Sigmoid colon (tissue), 7 donors: ENCODE measurements around the gene LIMS2. TPM values are rescaled to one million over a fixed set of nuclear protein-coding genes. Genes with fewer than 3 reads are reported as not detected.

Source experiments
- DNase-seq: peaks from one replicate; pipeline ENCODE4 v3.0.0-alpha.2; 2019
- H3K27ac ChIP-seq, 4 donors: fragments of 200-600 bp; sonication (generic); one replicate each; pipeline ENCODE4 v1.5.1; 2016 to 2019; ENCODE audit warnings: mild to moderate bottlenecking in 1 of 4
- H3K27me3 ChIP-seq, 3 donors: fragments of 200-600 bp; sonication (generic); one replicate each; pipeline ENCODE4 v1.5.1; 2019; ENCODE audit warnings: mild to moderate bottlenecking in 1 of 3
- H3K36me3 ChIP-seq, 4 donors: fragments of 200-600 bp; sonication (generic); one replicate each; pipeline ENCODE4 v1.5.1; 2016 to 2019
- H3K4me1 ChIP-seq, 4 donors: fragments of 200-600 bp; sonication (generic); one replicate each; pipeline ENCODE4 v1.5.1; 2017 to 2019
- H3K4me3 ChIP-seq, 4 donors: fragments of 200-600 bp; sonication (generic); one replicate each; pipeline ENCODE4 v1.5.1; 2017 to 2019; ENCODE audit warnings: mild to moderate bottlenecking in 2 of 4, moderate library complexity in 1 of 4
- H3K9me3 ChIP-seq, 4 donors: fragments of 200-600 bp in 3 of 4; sonication (generic) in 3 of 4; one replicate each; pipeline versions ENCODE4 v1.5.1 to v1.6.1; 2013 to 2019
- EP300 ChIP-seq, 4 donors: sonication (generic); formaldehyde crosslinking; IDR thresholded peaks; one replicate each; pipeline ENCODE4 v1.6.1; 2017; ENCODE audit warnings: antibody characterized with exemption in 4 of 4
- POLR2A ChIP-seq, 2 donors: fragments of 450-650 bp; IDR thresholded peaks; one replicate each; pipeline ENCODE4 v1.6.1; 2016; ENCODE audit warnings: antibody characterized with exemption in 2 of 2, mild to moderate bottlenecking in 2 of 2, moderate library complexity in 2 of 2
- POLR2AphosphoS5 ChIP-seq, 4 donors: sonication (generic); formaldehyde crosslinking; IDR thresholded peaks; one replicate each; pipeline ENCODE4 v1.6.1; 2017; ENCODE audit warnings: antibody characterized with exemption in 4 of 4
- WGBS, 2 donors: extraction: QIAGEN DNeasy Blood & Tissue Kit; methylation state at CpG; one replicate each; pipeline ENCODE4 v1.1.7; 2013; 5-methylcytosine and 5-hydroxymethylcytosine counted together
- intact Hi-C: fragments of 100-400 bp; cut with DNase I; formaldehyde crosslinking; loops from one replicate; pipeline ENCODE4 v1.15.1; 2023
- polyA plus RNA-seq, 3 donors: library from polyadenylated mRNA; stranded (reverse); fragments of 200-250 nt; gene quantifications; one replicate each; pipeline ENCODE4 v1.2.3, GENCODE V29; 2013
- total RNA-seq, 4 donors: library from RNA; depleted of rRNA; stranded (reverse); fragments of >200 nt; gene quantifications; one replicate each; pipeline ENCODE4 v1.1.0, GENCODE V29; 2016
- TF ChIP-seq, protein P1 (sequence below), 4 experiments: fragments of 450-650 bp in 3 of 4; fragments of 200-600 bp in 1 of 4; IDR thresholded peaks; one replicate each; pipeline ENCODE4 v1.5.1; 2016 to 2019; ENCODE audit warnings: antibody characterized with exemption in 4 of 4, mild to moderate bottlenecking in 3 of 4, moderate library complexity in 2 of 4
- donor health status: healthy with polysubstance abuse.
- donor health status: Bipolar disorder and iron deficiency.
- donor health status: healthy.

LIMS2 gene
- total and polyA plus RNA-seq, 7 donors = 3.2 to 357 (median 125) TPM

GRCh38 chr2:127719301-127720218 lies 44.2 kb upstream of the LIMS2 start:
- H3K36me3 ChIP-seq = peaks cover 15 to 78% (median 50%) of the 10 kb centered on the region in 4 donors
- H3K27ac ChIP-seq = no peak overlapping the region
- DNase-seq = no peak
- 96 to 97% methylated on average over 13 of the region's 13 CpGs for WGBS, 2 donors
- H3K4me3 ChIP-seq = no peak overlapping the region
- no peaks in the 10 kb centered on the region for H3K4me1 ChIP-seq
- TF ChIP-seq EP300 (IDR thresholded peaks at IDR 0.05) = no peak
- intact Hi-C loops = no loop called here
- no peaks in the 10 kb centered on the region for H3K9me3 ChIP-seq
- H3K27me3 ChIP-seq = no peaks in the 10 kb centered on the region

- H3K4me3 ChIP-seq = no peak overlapping the region
- H3K27me3 ChIP-seq = no peaks in the 10 kb centered on the region
- H3K27ac ChIP-seq = no peak overlapping the region
- H3K36me3 ChIP-seq = peaks cover 21 to 86% (median 45%) of the 10 kb centered on the region in 4 donors
- no peak for TF ChIP-seq EP300 (IDR thresholded peaks at IDR 0.05)
- TF ChIP-seq POLR2A (IDR thresholded peaks at IDR 0.05) = no peak
- TF ChIP-seq, protein P1, sequence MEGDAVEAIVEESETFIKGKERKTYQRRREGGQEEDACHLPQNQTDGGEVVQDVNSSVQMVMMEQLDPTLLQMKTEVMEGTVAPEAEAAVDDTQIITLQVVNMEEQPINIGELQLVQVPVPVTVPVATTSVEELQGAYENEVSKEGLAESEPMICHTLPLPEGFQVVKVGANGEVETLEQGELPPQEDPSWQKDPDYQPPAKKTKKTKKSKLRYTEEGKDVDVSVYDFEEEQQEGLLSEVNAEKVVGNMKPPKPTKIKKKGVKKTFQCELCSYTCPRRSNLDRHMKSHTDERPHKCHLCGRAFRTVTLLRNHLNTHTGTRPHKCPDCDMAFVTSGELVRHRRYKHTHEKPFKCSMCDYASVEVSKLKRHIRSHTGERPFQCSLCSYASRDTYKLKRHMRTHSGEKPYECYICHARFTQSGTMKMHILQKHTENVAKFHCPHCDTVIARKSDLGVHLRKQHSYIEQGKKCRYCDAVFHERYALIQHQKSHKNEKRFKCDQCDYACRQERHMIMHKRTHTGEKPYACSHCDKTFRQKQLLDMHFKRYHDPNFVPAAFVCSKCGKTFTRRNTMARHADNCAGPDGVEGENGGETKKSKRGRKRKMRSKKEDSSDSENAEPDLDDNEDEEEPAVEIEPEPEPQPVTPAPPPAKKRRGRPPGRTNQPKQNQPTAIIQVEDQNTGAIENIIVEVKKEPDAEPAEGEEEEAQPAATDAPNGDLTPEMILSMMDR (IDR thresholded peaks at IDR 0.05) = no peak
- no peak for TF ChIP-seq POLR2AphosphoS5 (IDR thresholded peaks at IDR 0.05)
- 95 to 96% methylated on average over 4 of the region's 4 CpGs for WGBS, 2 donors
- H3K4me1 ChIP-seq = no peaks in the 10 kb centered on the region
- no peaks in the 10 kb centered on the region for H3K9me3 ChIP-seq
- intact Hi-C loops = no loop called here
- DNase-seq = no peak
Observed at GRCh38 chr2:127718271-127718670, 42.9 kb upstream of the LIMS2 start.

DNA sequence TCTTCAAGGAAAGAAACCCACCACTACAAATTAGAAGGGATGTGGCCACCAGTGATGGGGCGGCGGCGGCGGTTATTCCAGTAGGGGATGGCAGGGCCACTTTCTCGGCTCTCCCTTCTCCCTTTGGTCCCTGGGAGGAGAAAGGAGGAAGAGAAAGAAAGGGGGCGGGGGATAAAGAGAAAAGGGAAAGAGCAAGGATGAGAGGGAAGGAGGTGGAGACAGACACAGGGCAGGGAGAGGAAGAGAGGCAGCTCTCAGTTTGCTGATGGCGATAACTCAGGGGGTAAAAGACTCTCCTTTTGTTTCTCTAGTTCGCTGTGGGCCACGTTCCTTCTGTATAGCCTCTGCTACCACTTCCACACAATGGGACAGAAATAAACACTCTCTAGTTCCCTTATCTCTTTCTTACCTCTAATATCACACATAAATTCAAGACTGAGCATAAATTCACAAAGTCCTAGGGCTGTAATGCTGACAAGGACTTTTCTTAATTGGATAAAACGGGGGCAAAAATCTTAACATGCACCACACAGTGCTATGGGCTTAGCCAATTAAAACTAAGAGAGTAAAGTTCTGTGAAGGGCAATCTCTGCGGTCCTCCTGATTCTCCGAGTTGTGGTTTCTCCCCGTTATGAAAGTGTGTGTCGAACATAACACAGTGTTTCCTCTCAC lies 40.6 kb upstream of the LIMS2 start:
- WGBS, 2 donors = 96% methylated on average over 14 of the region's 14 CpGs
- Histone ChIP-seq H3K4me3 (no peak overlapping the region), H3K36me3 (peaks cover 19 to 64% (median 26%) of the 10 kb centered on the region in 4 donors), H3K27me3 (no peaks in the 10 kb centered on the region), H3K9me3 (no peaks in the 10 kb centered on the region), H3K4me1 (no peaks in the 10 kb centered on the region), H3K27ac (no peak overlapping the region)
- intact Hi-C loops = no loop called here
- no peak for DNase-seq
- TF ChIP-seq POLR2A (IDR thresholded peaks at IDR 0.05) = no peak

GRCh38 chr2:127713562-127713961 lies 38.2 kb upstream of the LIMS2 start:
- Histone ChIP-seq H3K27ac (no peak overlapping the region), H3K36me3 (peaks cover 14 to 54% (median 17%) of the 10 kb centered on the region in 4 donors), H3K27me3 (no peaks in the 10 kb centered on the region), H3K4me3 (no peak overlapping the region), H3K9me3 (no peaks in the 10 kb centered on the region), H3K4me1 (peaks cover 0 to 7% (median 3%) of the 10 kb centered on the region in 4 donors)
- intact Hi-C loops = no loop called here
- WGBS, 2 donors = 96 to 97% methylated on average over 25 of the region's 25 CpGs
- DNase-seq = no peak
- TF ChIP-seq, protein P1 (IDR thresholded peaks at IDR 0.05) = no peak
- TF ChIP-seq POLR2AphosphoS5 (IDR thresholded peaks at IDR 0.05) (no peak), POLR2A (IDR thresholded peaks at IDR 0.05) (no peak), EP300 (IDR thresholded peaks at IDR 0.05) (no peak)

- Histone ChIP-seq H3K4me1 (peaks cover 0 to 12% (median 8%) of the 10 kb centered on the region in 4 donors), H3K36me3 (peaks cover 14 to 54% (median 22%) of the 10 kb centered on the region in 4 donors), H3K27ac (no peak overlapping the region), H3K9me3 (no peaks in the 10 kb centered on the region), H3K4me3 (no peak overlapping the region), H3K27me3 (no peaks in the 10 kb centered on the region)
- DNase-seq = no peak
- 89 to 94% methylated on average over 2 of the region's 2 CpGs for WGBS, 2 donors
- TF ChIP-seq EP300 (IDR thresholded peaks at IDR 0.05) (no peak), POLR2A (IDR thresholded peaks at IDR 0.05) (no peak), POLR2AphosphoS5 (IDR thresholded peaks at IDR 0.05) (no peak)
- TF ChIP-seq, protein P1 (IDR thresholded peaks at IDR 0.05) = no peak
- intact Hi-C loops = no loop called here
Observed at GRCh38 chr2:127712999-127713398, 37.7 kb upstream of the LIMS2 start.
